Caco-2 (cell line): Measurements from ENCODE around the gene PRKAG2. TPM values are rescaled to one million over a fixed set of nuclear protein-coding genes. Genes with fewer than 3 reads are reported as not detected.

Experiments
- BruUV-seq: library from RNA; stranded (reverse); fragments of 400-500 nt; replicated peaks from 2 replicates; lab custom pipeline; 2021; lab: Mats Ljungman, UMichigan
- CTCF ChIA-PET: fragments of 300-600 bp; sonication (Branson Sonifier 250); formaldehyde crosslinking; loops from one replicate; lab custom pipeline; 2022; ENCODE audit warnings: antibody characterized with exemption; lab: Charles Lee
- POLR2A ChIA-PET: fragments of 300-600 bp; sonication (Branson Sonifier 250); formaldehyde crosslinking; loops from one replicate; lab custom pipeline; 2022; ENCODE audit warnings: antibody characterized with exemption; lab: Charles Lee
- DNase-seq, 2 experiments: peaks; one replicate each; pipeline versions ENCODE4 v3.0.0 to v3.0.0-alpha.2; 2020 to 2022
- H3K27me3 ChIP-seq: replicated peaks from 2 replicates; pipeline ENCODE4 v1.6.0; 2011; ENCODE audit warnings: low read length; ENCODE audit not compliant: control insufficient read depth, insufficient read depth
- H3K36me3 ChIP-seq: 2 replicates; pipeline ENCODE4 v1.5.1; 2011; ENCODE audit warnings: low read length; ENCODE audit not compliant: control insufficient read depth, insufficient read depth
- H3K4me1 ChIP-seq: fragments of 250-450 bp; sonication (Bioruptor Pico); 2 replicates; pipeline ENCODE4 v1.5.1; 2020; ENCODE audit warnings: mild to moderate bottlenecking
- H3K4me3 ChIP-seq: 2 replicates; pipeline ENCODE4 v1.5.1; 2011; ENCODE audit warnings: low read depth, mild to moderate bottlenecking, control low read depth, low read length
- H3K9me3 ChIP-seq: fragments of 250-450 bp; sonication (Bioruptor Pico); 2 replicates; pipeline ENCODE4 v1.5.1; 2020; ENCODE audit warnings: mild to moderate bottlenecking, moderate library complexity
- H3K27ac Mint-ChIP-seq: one replicate; pipeline ENCODE4 v1.8.0; 2022; ENCODE audit warnings: mixed read lengths; ENCODE audit not compliant: unreplicated experiment
- H3K27me3 Mint-ChIP-seq: one replicate; pipeline ENCODE4 v1.8.0; 2022; ENCODE audit warnings: mixed read lengths; ENCODE audit not compliant: insufficient read depth, unreplicated experiment
- H3K36me3 Mint-ChIP-seq: one replicate; pipeline ENCODE4 v1.8.0; 2022; ENCODE audit warnings: mild to moderate bottlenecking, mixed read lengths; ENCODE audit not compliant: insufficient read depth, unreplicated experiment
- H3K4me1 Mint-ChIP-seq: one replicate; pipeline ENCODE4 v1.8.0; 2022; ENCODE audit warnings: low read depth, mixed read lengths; ENCODE audit not compliant: unreplicated experiment
- H3K4me3 Mint-ChIP-seq: one replicate; pipeline ENCODE4 v1.8.0; 2022; ENCODE audit warnings: mild to moderate bottlenecking, moderate library complexity, mixed read lengths; ENCODE audit not compliant: unreplicated experiment
- H3K9me3 Mint-ChIP-seq: one replicate; pipeline ENCODE4 v1.8.0; 2022; ENCODE audit warnings: mixed read lengths; ENCODE audit not compliant: unreplicated experiment
- intact Hi-C: fragments of 100-400 bp; cut with micrococcal nuclease; formaldehyde crosslinking; loops from one replicate; pipeline ENCODE4 v1.10.0; 2022; ENCODE audit not compliant: unreplicated experiment
- total RNA-seq: library from RNA; stranded (reverse); gene quantifications from 2 replicates; pipeline ENCODE4 v1.2.3, GENCODE V29; 2022
- TF ChIP-seq, protein P1 (sequence below), 2 experiments: fragments of 200-600 bp in 1 of 2; IDR thresholded peaks; 1 replicate in 1 of 2; 2 replicates in 1 of 2; pipeline versions ENCODE4 v1.5.1 to v1.8.0; 2011 to 2022; ENCODE audit warnings: antibody characterized with exemption in 1 of 2, control low read depth in 1 of 2, inconsistent platforms in 1 of 2, low read depth in 1 of 2, low read length in 1 of 2, mild to moderate bottlenecking in 1 of 2, moderate library complexity in 1 of 2; ENCODE audit not compliant: insufficient read depth in 1 of 2, severe bottlenecking in 1 of 2, unreplicated experiment in 1 of 2

The PRKAG2 gene
- total RNA-seq, 1 experiment from 2014 or later = 15.9 TPM

DNA sequence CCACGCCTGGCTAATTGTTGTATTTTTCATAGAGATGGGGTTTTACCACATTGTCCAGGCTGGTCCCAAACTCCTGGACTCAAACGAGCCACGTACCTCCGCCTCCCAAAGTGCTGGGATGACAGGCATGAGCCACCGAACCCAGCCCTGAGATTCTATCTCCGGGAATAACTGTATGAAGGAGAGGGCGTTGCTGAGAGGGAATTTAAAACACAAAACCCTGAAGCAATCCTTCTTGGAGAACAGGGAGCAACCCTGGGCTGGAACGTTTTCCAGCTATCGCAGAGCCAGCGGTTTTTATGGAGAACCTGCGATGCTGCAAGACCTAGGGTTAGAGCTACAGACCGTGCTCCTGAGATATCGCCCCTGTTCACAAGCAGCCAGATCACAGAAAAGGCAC, 144.6 kb downstream of the PRKAG2 start:
- Histone ChIP-seq H3K4me1 (peaks cover 17% of the 10 kb centered on the region), H3K36me3 (no peaks in the 10 kb centered on the region), H3K27me3 (no peaks in the 10 kb centered on the region), H3K4me3 (no peak overlapping the region), H3K9me3 (no peaks in the 10 kb centered on the region)
- intact Hi-C loops = no loop called here
- Mint-ChIP-seq H3K9me3 (no peaks in the 10 kb centered on the region), H3K36me3 (no peaks in the 10 kb centered on the region), H3K4me1 (peaks cover 7% of the 10 kb centered on the region), H3K27me3 (no peaks in the 10 kb centered on the region), H3K27ac (no peak overlapping the region), H3K4me3 (no peak overlapping the region)
- TF ChIP-seq, protein P1, sequence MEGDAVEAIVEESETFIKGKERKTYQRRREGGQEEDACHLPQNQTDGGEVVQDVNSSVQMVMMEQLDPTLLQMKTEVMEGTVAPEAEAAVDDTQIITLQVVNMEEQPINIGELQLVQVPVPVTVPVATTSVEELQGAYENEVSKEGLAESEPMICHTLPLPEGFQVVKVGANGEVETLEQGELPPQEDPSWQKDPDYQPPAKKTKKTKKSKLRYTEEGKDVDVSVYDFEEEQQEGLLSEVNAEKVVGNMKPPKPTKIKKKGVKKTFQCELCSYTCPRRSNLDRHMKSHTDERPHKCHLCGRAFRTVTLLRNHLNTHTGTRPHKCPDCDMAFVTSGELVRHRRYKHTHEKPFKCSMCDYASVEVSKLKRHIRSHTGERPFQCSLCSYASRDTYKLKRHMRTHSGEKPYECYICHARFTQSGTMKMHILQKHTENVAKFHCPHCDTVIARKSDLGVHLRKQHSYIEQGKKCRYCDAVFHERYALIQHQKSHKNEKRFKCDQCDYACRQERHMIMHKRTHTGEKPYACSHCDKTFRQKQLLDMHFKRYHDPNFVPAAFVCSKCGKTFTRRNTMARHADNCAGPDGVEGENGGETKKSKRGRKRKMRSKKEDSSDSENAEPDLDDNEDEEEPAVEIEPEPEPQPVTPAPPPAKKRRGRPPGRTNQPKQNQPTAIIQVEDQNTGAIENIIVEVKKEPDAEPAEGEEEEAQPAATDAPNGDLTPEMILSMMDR (IDR thresholded peaks at IDR 0.05; ENCODE audit: insufficient read depth in 1 of 2, low read depth in 1 of 2, low read length in 1 of 2, severe bottlenecking in 1 of 2, unreplicated experiment in 1 of 2) = no peak
- ChIA-PET POLR2A (no interaction called here), CTCF (no interaction called here)
- DNase-seq = no peak
- no TSS peak for BruUV-seq

DNA sequence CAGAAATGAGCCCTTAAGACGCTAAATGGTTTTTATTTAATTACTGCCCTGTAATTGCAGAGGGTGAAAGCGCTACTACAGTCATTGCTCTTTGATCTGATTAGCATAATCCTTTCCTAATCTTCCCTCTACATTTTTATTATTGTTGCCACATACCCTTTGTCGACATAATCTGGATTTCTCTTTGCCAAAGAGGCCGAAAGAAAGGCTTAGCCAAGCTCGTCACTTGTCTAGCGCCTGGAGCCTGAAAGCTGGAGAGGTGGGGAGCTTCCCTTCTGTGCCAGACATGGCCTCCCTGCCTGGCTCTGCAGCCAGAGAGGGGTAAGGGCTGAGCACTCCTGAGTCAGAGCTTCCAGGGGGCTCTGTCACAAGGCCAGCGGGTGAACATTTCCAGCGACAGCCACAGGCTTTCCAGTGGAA, 145.9 kb downstream of the PRKAG2 start:
- no TSS peak for BruUV-seq
- ChIA-PET POLR2A (no interaction called here), CTCF (no interaction called here)
- no peak overlapping the region for H3K27ac Mint-ChIP-seq
- no peaks in the 10 kb centered on the region for H3K27me3 Mint-ChIP-seq
- TF ChIP-seq, protein P1 (IDR thresholded peaks at IDR 0.05; ENCODE audit: insufficient read depth in 1 of 2, low read depth in 1 of 2, low read length in 1 of 2, severe bottlenecking in 1 of 2, unreplicated experiment in 1 of 2) = no peak
- H3K4me3 ChIP-seq = no peak overlapping the region
- H3K4me1 ChIP-seq = peaks cover 18% of the 10 kb centered on the region
- no peak for DNase-seq
- no peak overlapping the region for H3K4me3 Mint-ChIP-seq
- no peaks in the 10 kb centered on the region for H3K9me3 ChIP-seq
- intact Hi-C loops = no loop called here
- H3K27me3 ChIP-seq = no peaks in the 10 kb centered on the region
- peaks cover 7% of the 10 kb centered on the region for H3K4me1 Mint-ChIP-seq
- H3K36me3 ChIP-seq = no peaks in the 10 kb centered on the region
- H3K36me3 Mint-ChIP-seq = no peaks in the 10 kb centered on the region
- no peaks in the 10 kb centered on the region for H3K9me3 Mint-ChIP-seq

DNA sequence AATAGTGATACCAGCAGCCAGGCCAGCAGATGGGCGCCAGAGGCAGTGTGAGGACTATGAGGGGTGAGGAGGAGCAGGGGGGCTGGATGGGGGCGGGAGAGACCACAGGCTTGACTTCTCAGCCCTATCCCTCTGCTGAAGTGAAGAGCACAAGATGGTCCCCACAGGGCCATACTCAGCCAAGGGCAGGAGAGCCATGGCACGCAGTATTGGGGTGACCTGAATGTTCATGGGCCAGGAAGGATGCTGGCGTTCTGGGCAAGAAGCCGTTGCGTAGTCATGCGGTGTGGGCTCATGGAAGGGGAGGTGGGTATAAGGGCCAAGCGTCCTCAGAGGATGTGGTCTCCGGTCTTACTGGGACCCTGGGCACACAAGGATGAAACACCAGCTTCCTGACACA, 146.3 kb downstream of the PRKAG2 start:
- TF ChIP-seq, protein P1 (IDR thresholded peaks at IDR 0.05; ENCODE audit: insufficient read depth in 1 of 2, low read depth in 1 of 2, low read length in 1 of 2, severe bottlenecking in 1 of 2, unreplicated experiment in 1 of 2) = no peak
- H3K9me3 ChIP-seq = no peaks in the 10 kb centered on the region

More for the DNA sequence above, 146.3 kb downstream of the PRKAG2 start:
- ChIA-PET POLR2A (no interaction called here), CTCF (no interaction called here)
- intact Hi-C loops = no loop called here
- DNase-seq = no peak
- Mint-ChIP-seq H3K27ac (no peak overlapping the region), H3K9me3 (no peaks in the 10 kb centered on the region), H3K27me3 (no peaks in the 10 kb centered on the region), H3K36me3 (no peaks in the 10 kb centered on the region), H3K4me3 (no peak overlapping the region), H3K4me1 (peaks cover 7% of the 10 kb centered on the region)
- BruUV-seq = no TSS peak
- H3K4me1 ChIP-seq = peaks cover 18% of the 10 kb centered on the region
- H3K4me3 ChIP-seq = no peak overlapping the region
- no peaks in the 10 kb centered on the region for H3K36me3 ChIP-seq
- H3K27me3 ChIP-seq = no peaks in the 10 kb centered on the region
